Measurements from ENCODE around the gene RAB1B.
"Not testable (repeated sequence)": the region's sequence is repeated elsewhere in the genome, so short reads cannot be mapped to it uniquely, and the experiment has no call there.

RAB1B gene

DNA sequence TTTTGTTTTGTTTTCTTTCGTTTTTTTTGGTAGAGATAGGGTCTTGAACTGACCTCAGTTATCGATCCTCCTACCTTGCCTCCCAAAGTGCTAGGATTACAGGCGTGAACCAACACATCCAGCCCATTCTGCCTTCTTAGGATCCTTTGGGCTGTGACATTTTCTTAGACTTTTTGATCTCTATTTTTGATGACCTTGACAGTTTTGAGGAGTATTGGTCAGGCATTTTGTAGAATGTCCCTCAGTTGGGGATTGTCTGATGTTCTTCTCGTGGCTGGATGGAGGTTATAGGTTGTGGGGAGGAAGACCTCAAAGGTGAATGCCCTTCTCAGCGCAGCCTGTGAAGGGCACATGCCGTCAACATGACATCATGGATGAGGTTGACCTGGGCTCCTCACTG is 19.5 kb upstream of the RAB1B start:
- Histone ChIP-seq H3K4me1 (ENCODE audit: insufficient read depth, low read length, poor library complexity, severe bottlenecking) (no peaks in the 10 kb centered on the region), H2AFZ (ENCODE audit: low read length) (no peak overlapping the region), H3K36me3 (ENCODE audit: insufficient read depth, low read length) (no peaks in the 10 kb centered on the region), H3F3A (ENCODE audit: low read depth) (no peaks in the 10 kb centered on the region), H4K20me1 (ENCODE audit: insufficient read depth, low read length, poor library complexity, severe bottlenecking) (no peaks in the 10 kb centered on the region), H3K4me3 (ENCODE audit: low read length, poor library complexity, severe bottlenecking) (no peak overlapping the region), H3K27me3 (ENCODE audit: insufficient read depth, low read length, poor library complexity, severe bottlenecking) (no peaks in the 10 kb centered on the region), H3K4me2 (ENCODE audit: low read depth, low read length, poor library complexity, severe bottlenecking) (no peak overlapping the region), H3K9me2 (replicated peaks; ENCODE audit: low read depth, low read length) (no peaks in the 10 kb centered on the region), H3K9ac (ENCODE audit: low read depth, low read length, poor library complexity, severe bottlenecking) (no peak overlapping the region), H3K9me3 (ENCODE audit: insufficient read depth, low read depth, low read length) (no peaks in the 10 kb centered on the region), H3K79me2 (ENCODE audit: insufficient read depth, low read length) (no peaks in the 10 kb centered on the region)
- no peak for TF ChIP-seq EZH2phosphoT487 (IDR thresholded peaks at IDR 0.05; ENCODE audit: borderline replicate concordance)
- no peak for TF ChIP-seq CTCF (conservative IDR thresholded peaks at IDR 0.05; ENCODE audit: low read length)

- H3K9me3 ChIP-seq (ENCODE audit: insufficient read depth, low read depth, low read length) = no peaks in the 10 kb centered on the region
- H3K4me2 ChIP-seq (ENCODE audit: low read depth, low read length, poor library complexity, severe bottlenecking) = no peak overlapping the region
- no peaks in the 10 kb centered on the region for H3K9me2 ChIP-seq (replicated peaks; ENCODE audit: low read depth, low read length)
- H2AFZ ChIP-seq (ENCODE audit: low read length) = no peak overlapping the region
- no peaks in the 10 kb centered on the region for H4K20me1 ChIP-seq (ENCODE audit: insufficient read depth, low read length, poor library complexity, severe bottlenecking)
- no peaks in the 10 kb centered on the region for H3K36me3 ChIP-seq (ENCODE audit: insufficient read depth, low read length)
- TF ChIP-seq CTCF (conservative IDR thresholded peaks at IDR 0.05; ENCODE audit: low read length) = no peak
- TF ChIP-seq EZH2phosphoT487 (IDR thresholded peaks at IDR 0.05; ENCODE audit: borderline replicate concordance) = no peak
- peaks cover 6% of the 10 kb centered on the region for H3K4me1 ChIP-seq (ENCODE audit: insufficient read depth, low read length, poor library complexity, severe bottlenecking)
- no peaks in the 10 kb centered on the region for H3K79me2 ChIP-seq (ENCODE audit: insufficient read depth, low read length)
- H3F3A ChIP-seq (ENCODE audit: low read depth) = no peaks in the 10 kb centered on the region
- no peak overlapping the region for H3K4me3 ChIP-seq (ENCODE audit: low read length, poor library complexity, severe bottlenecking)
- no peaks in the 10 kb centered on the region for H3K27me3 ChIP-seq (ENCODE audit: insufficient read depth, low read length, poor library complexity, severe bottlenecking)
- no peak overlapping the region for H3K9ac ChIP-seq (ENCODE audit: low read depth, low read length, poor library complexity, severe bottlenecking)
Observed at GRCh38 chr11:66251809-66252208, 16.6 kb upstream of the RAB1B start.

DNA sequence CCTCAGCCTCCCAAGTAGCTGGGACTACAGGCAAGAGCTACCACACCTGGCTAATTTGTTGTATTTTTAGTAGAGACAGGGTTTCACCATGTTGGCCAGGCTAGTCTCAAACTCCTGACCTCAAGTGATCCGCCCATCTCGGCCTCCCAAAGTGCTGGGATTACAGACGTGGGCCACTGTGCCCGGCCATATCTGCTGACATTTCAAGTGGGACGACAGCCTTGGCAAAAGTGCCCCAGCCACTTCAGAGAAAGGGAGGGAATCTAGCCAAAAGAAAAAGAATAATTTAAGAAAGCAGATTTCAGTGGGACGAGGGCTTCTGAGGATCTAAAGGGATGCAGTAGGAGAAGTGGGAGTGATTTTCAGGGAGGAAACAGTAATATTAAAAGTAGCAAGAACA is 15.4 kb upstream of the RAB1B start:
- H3K9me2 ChIP-seq (replicated peaks; ENCODE audit: low read depth, low read length); H3K4me3 ChIP-seq (ENCODE audit: low read length, poor library complexity, severe bottlenecking); H3F3A ChIP-seq (ENCODE audit: low read depth); H3K36me3 ChIP-seq (ENCODE audit: insufficient read depth, low read length); H4K20me1 ChIP-seq (ENCODE audit: insufficient read depth, low read length, poor library complexity, severe bottlenecking); H3K4me2 ChIP-seq (ENCODE audit: low read depth, low read length, poor library complexity, severe bottlenecking); H3K4me1 ChIP-seq (ENCODE audit: insufficient read depth, low read length, poor library complexity, severe bottlenecking); H2AFZ ChIP-seq (ENCODE audit: low read length); H3K79me2 ChIP-seq (ENCODE audit: insufficient read depth, low read length); H3K9ac ChIP-seq (ENCODE audit: low read depth, low read length, poor library complexity, severe bottlenecking); H3K9me3 ChIP-seq (ENCODE audit: insufficient read depth, low read depth, low read length); H3K27me3 ChIP-seq (ENCODE audit: insufficient read depth, low read length, poor library complexity, severe bottlenecking): not testable (repeated sequence)

GRCh38 chr11:66258473-66258893 is 10.0 kb upstream of the RAB1B start:
- peaks cover 19% of the 10 kb centered on the region; the same call in 1 of the 2 replicates for H3K36me3 ChIP-seq (ENCODE audit: insufficient read depth, low read length)
- H3K79me2 ChIP-seq (ENCODE audit: insufficient read depth, low read length) = peaks cover 21% of the 10 kb centered on the region
- H4K20me1 ChIP-seq (ENCODE audit: insufficient read depth, low read length, poor library complexity, severe bottlenecking) = peaks cover 14% of the 10 kb centered on the region
- H3K9ac ChIP-seq (ENCODE audit: low read depth, low read length, poor library complexity, severe bottlenecking) = peak overlapping the region; percentile 80
- peaks cover 23% of the 10 kb centered on the region for H3K4me1 ChIP-seq (ENCODE audit: insufficient read depth, low read length, poor library complexity, severe bottlenecking)
- H3F3A ChIP-seq (ENCODE audit: low read depth) = no peaks in the 10 kb centered on the region
- TF ChIP-seq EZH2phosphoT487 (IDR thresholded peaks at IDR 0.05; ENCODE audit: borderline replicate concordance) = no peak
- H3K9me3 ChIP-seq (ENCODE audit: insufficient read depth, low read depth, low read length) = no peaks in the 10 kb centered on the region
- no peaks in the 10 kb centered on the region for H3K27me3 ChIP-seq (ENCODE audit: insufficient read depth, low read length, poor library complexity, severe bottlenecking)
- peak overlapping the region; percentile 86 for H3K4me2 ChIP-seq (ENCODE audit: low read depth, low read length, poor library complexity, severe bottlenecking)
- H3K9me2 ChIP-seq (replicated peaks; ENCODE audit: low read depth, low read length) = no peaks in the 10 kb centered on the region
- peak overlapping the region; percentile 96; the same call in 1 of the 2 replicates for H2AFZ ChIP-seq (ENCODE audit: low read length)
- peak overlapping the region; percentile 87 for H3K4me3 ChIP-seq (ENCODE audit: low read length, poor library complexity, severe bottlenecking)

All from Loucy (cell line).